Endothelial cell of umbilical vein (primary cell): ENCODE data around the gene PRDM16. TPM values are rescaled to one million over a fixed set of nuclear protein-coding genes. Genes with fewer than 3 reads are reported as not detected.

ENCODE experiments used
- BruUV-seq: library from RNA; stranded (reverse); fragments of 400-500 nt; replicated peaks from 2 replicates; lab custom pipeline; 2021; lab: Mats Ljungman, UMichigan
- CTCF ChIA-PET: fragments of 300-600, 350-600 bp; sonication (Branson Sonifier 250); formaldehyde crosslinking; loops from one replicate; lab custom pipeline; 2021; ENCODE audit warnings: antibody characterized with exemption, inconsistent platforms; lab: Charles Lee
- POLR2A ChIA-PET: fragments of 300-600, 350-600 bp; sonication (Branson Sonifier 250); formaldehyde crosslinking; loops from one replicate; lab custom pipeline; 2021; ENCODE audit warnings: antibody characterized with exemption, inconsistent platforms; lab: Charles Lee
- DNase-seq: peaks from one replicate; pipeline ENCODE4 v3.0.0-alpha.2; 2011; ENCODE audit warnings: low read depth, low spot score
- FAIRE-seq: peaks from 2 replicates; lab custom pipeline; 2011; peaks lifted over from hg19 to GRCh38; lab: Jason Lieb, UNC
- H2AFZ ChIP-seq: 2 replicates; pipeline ENCODE4 v1.6.0; 2012; ENCODE audit warnings: low read depth, low read length, control low read depth, inconsistent platforms
- H3K27ac ChIP-seq: 2 replicates; pipeline ENCODE4 v1.5.1; 2011; ENCODE audit warnings: low read depth, mild to moderate bottlenecking, control low read depth, low read length, moderate library complexity; ENCODE audit not compliant: insufficient read depth
- H3K27me3 ChIP-seq, 2 experiments: 2 replicates each; pipeline versions ENCODE4 v1.6.0 to v1.6.1; 2011; ENCODE audit warnings: low read length in 2 of 2, mixed read lengths in 1 of 2; ENCODE audit not compliant: control insufficient read depth in 2 of 2, insufficient read depth in 2 of 2
- H3K36me3 ChIP-seq, 2 experiments: 2 replicates in 1 of 2; 3 replicates in 1 of 2; pipeline ENCODE4 v1.5.1; 2011; ENCODE audit warnings: low read length in 2 of 2, mild to moderate bottlenecking in 1 of 2, moderate library complexity in 1 of 2; ENCODE audit not compliant: control insufficient read depth in 2 of 2, insufficient read depth in 2 of 2; ENCODE audit errors: extremely low read depth in 1 of 2
- H3K4me1 ChIP-seq: 3 replicates; pipeline ENCODE4 v1.5.1; 2011; ENCODE audit warnings: mild to moderate bottlenecking, low read length; ENCODE audit not compliant: control insufficient read depth, insufficient read depth; ENCODE audit errors: extremely low read depth
- H3K4me2 ChIP-seq: 2 replicates; pipeline ENCODE4 v1.6.1; 2011; ENCODE audit warnings: low read length, control low read depth, mixed read lengths; ENCODE audit not compliant: insufficient read depth
- H3K4me3 ChIP-seq, 3 experiments: fragments of 200-600 bp in 1 of 3; sonication (generic), shearing (Covaris generic) in 1 of 3; replicated peaks in 1 of 3; 2 replicates each; pipeline ENCODE4 v1.5.1; 2011 to 2016; ENCODE audit warnings: control low read depth in 3 of 3, low read length in 3 of 3, mild to moderate bottlenecking in 2 of 3, inconsistent platforms in 1 of 3, low read depth in 1 of 3, moderate library complexity in 1 of 3; ENCODE audit not compliant: insufficient read depth in 1 of 3
- H3K79me2 ChIP-seq: 2 replicates; pipeline ENCODE4 v1.6.0; 2012; ENCODE audit warnings: low read length, inconsistent platforms; ENCODE audit not compliant: control insufficient read depth, insufficient read depth
- H3K9ac ChIP-seq: replicated peaks from 2 replicates; pipeline ENCODE3; 2011; ENCODE audit warnings: low read length, control low read depth; ENCODE audit not compliant: insufficient read depth; ENCODE audit errors: extremely low read depth
- H3K9me1 ChIP-seq: replicated peaks from 3 replicates; pipeline ENCODE4 v1.6.0; 2011; ENCODE audit warnings: mild to moderate bottlenecking, low read length; ENCODE audit not compliant: control insufficient read depth, insufficient read depth; ENCODE audit errors: extremely low read depth
- H3K9me3 ChIP-seq: replicated peaks from 2 replicates; pipeline ENCODE4 v1.5.1; 2012; ENCODE audit warnings: low read length, inconsistent platforms; ENCODE audit not compliant: control insufficient read depth, insufficient read depth
- H4K20me1 ChIP-seq: replicated peaks from 2 replicates; pipeline ENCODE3; 2011; ENCODE audit warnings: mild to moderate bottlenecking, low read length; ENCODE audit not compliant: control insufficient read depth, insufficient read depth; ENCODE audit errors: extremely low read depth
- CTCF ChIP-seq, 2 donors: IDR thresholded peaks; 1 replicate in 1 of 2; 2 replicates in 1 of 2; pipeline ENCODE4 v1.5.1; 2011; ENCODE audit warnings: low read length in 2 of 2, mild to moderate bottlenecking in 2 of 2, moderate library complexity in 2 of 2, control low read depth in 1 of 2, inconsistent platforms in 1 of 2, low read depth in 1 of 2; ENCODE audit not compliant: insufficient read depth in 1 of 2; ENCODE audit errors: extremely low read depth in 1 of 2
- GATA2 ChIP-seq: IDR thresholded peaks from 2 replicates; pipeline ENCODE4 v1.7.0; 2011; ENCODE audit warnings: low read depth, mild to moderate bottlenecking, moderate library complexity, mixed read lengths, low read length; ENCODE audit not compliant: insufficient read length, insufficient read depth
- JUN ChIP-seq: IDR thresholded peaks from 2 replicates; pipeline ENCODE4 v1.6.1; 2011; ENCODE audit warnings: borderline replicate concordance, low read depth; ENCODE audit not compliant: insufficient read length, insufficient read depth
- POLR2AphosphoS5 ChIP-seq: IDR thresholded peaks from 2 replicates; pipeline ENCODE4 v1.6.1; 2012; ENCODE audit warnings: low read depth, mild to moderate bottlenecking, control low read depth, low read length, moderate library complexity; ENCODE audit not compliant: insufficient read depth
- dilution Hi-C: fragments of 300-500 bp; cut with MboI; formaldehyde crosslinking; loops from one replicate; pipeline ENCODE4 v1.15.0; 2019; ENCODE audit warnings: low sequenced_read_pairs; ENCODE audit not compliant: extremely low pct_ligation_motif_present
- intact Hi-C: fragments of 100-400 bp; cut with micrococcal nuclease; formaldehyde crosslinking; loops from one replicate; pipeline ENCODE4 v1.10.0; 2022
- polyA plus RNA-seq, 4 experiments: library from polyadenylated mRNA; depleted of rRNA in 3 of 4; stranded (reverse) in 3 of 4; unstranded in 1 of 4; fragments of >200 nt; gene quantifications; 2 replicates each; pipeline versions ENCODE4 v1.2.1 to v1.2.3, GENCODE V29; 2011 to 2012; ENCODE audit warnings: missing spikeins in 1 of 4
- total RNA-seq: library from RNA; stranded (reverse); gene quantifications from 2 replicates; pipeline ENCODE4 v1.2.3, GENCODE V29; 2021

PRDM16 gene
- total and polyA plus RNA-seq, 2 donors (not counting 3 experiments of a cell fraction or from before 2014, with no cell fraction given), result not detected

GRCh38 chr1:3433076-3433475, 364.1 kb downstream of the PRDM16 start:
- Histone ChIP-seq H3K36me3 (no peaks in the 10 kb centered on the region), H3K4me3 (no peak overlapping the region), H3K4me1 (no peaks in the 10 kb centered on the region), H3K9me3 (no peaks in the 10 kb centered on the region), H3K9me1 (no peaks in the 10 kb centered on the region), H4K20me1 (no peaks in the 10 kb centered on the region), H3K27ac (no peak overlapping the region), H3K79me2 (no peaks in the 10 kb centered on the region), H3K4me2 (no peak overlapping the region), H2AFZ (no peak overlapping the region), H3K9ac (no peak overlapping the region), H3K27me3 (no peaks in the 10 kb centered on the region)
- dilution Hi-C loops (no loop called here), intact Hi-C loops (no loop called here)
- POLR2A ChIA-PET, result no interaction called here
- FAIRE-seq (no peak), DNase-seq (no peak)
- CTCF ChIA-PET, result interaction anchor here (1.7 kb wide), 1 partner anchor 20 kb away, joined by 4 read pairs; no protein-coding TSS in a partner anchor
- no TSS peak for BruUV-seq
- TF ChIP-seq CTCF (IDR thresholded peaks at IDR 0.05; ENCODE audit: extremely low read depth in 1 of 2, insufficient read depth in 1 of 2, low read depth in 1 of 2, low read length in 2 of 2) (no peak), POLR2AphosphoS5 (no peak), GATA2 (no peak), JUN (no peak)
